Caco-2 (cell line): Measurements from ENCODE around the gene SLC44A1. TPM values are rescaled to one million over a fixed set of nuclear protein-coding genes. Genes with fewer than 3 reads are reported as not detected.

Experiments used
- BruUV-seq: library from RNA; stranded (reverse); fragments of 400-500 nt; replicated peaks from 2 replicates; lab custom pipeline; 2021; lab: Mats Ljungman, UMichigan
- CTCF ChIA-PET: fragments of 300-600 bp; sonication (Branson Sonifier 250); formaldehyde crosslinking; loops from one replicate; lab custom pipeline; 2022; ENCODE audit warnings: antibody characterized with exemption; lab: Charles Lee
- POLR2A ChIA-PET: fragments of 300-600 bp; sonication (Branson Sonifier 250); formaldehyde crosslinking; loops from one replicate; lab custom pipeline; 2022; ENCODE audit warnings: antibody characterized with exemption; lab: Charles Lee
- DNase-seq, 2 experiments: peaks; one replicate each; pipeline versions ENCODE4 v3.0.0 to v3.0.0-alpha.2; 2020 to 2022
- H3K27me3 ChIP-seq: replicated peaks from 2 replicates; pipeline ENCODE4 v1.6.0; 2011; ENCODE audit warnings: low read length; ENCODE audit not compliant: control insufficient read depth, insufficient read depth
- H3K36me3 ChIP-seq: 2 replicates; pipeline ENCODE4 v1.5.1; 2011; ENCODE audit warnings: low read length; ENCODE audit not compliant: control insufficient read depth, insufficient read depth
- H3K4me1 ChIP-seq: fragments of 250-450 bp; sonication (Bioruptor Pico); 2 replicates; pipeline ENCODE4 v1.5.1; 2020; ENCODE audit warnings: mild to moderate bottlenecking
- H3K4me3 ChIP-seq: 2 replicates; pipeline ENCODE4 v1.5.1; 2011; ENCODE audit warnings: low read depth, mild to moderate bottlenecking, control low read depth, low read length
- H3K9me3 ChIP-seq: fragments of 250-450 bp; sonication (Bioruptor Pico); 2 replicates; pipeline ENCODE4 v1.5.1; 2020; ENCODE audit warnings: mild to moderate bottlenecking, moderate library complexity
- H3K27ac Mint-ChIP-seq: one replicate; pipeline ENCODE4 v1.8.0; 2022; ENCODE audit warnings: mixed read lengths; ENCODE audit not compliant: unreplicated experiment
- H3K27me3 Mint-ChIP-seq: one replicate; pipeline ENCODE4 v1.8.0; 2022; ENCODE audit warnings: mixed read lengths; ENCODE audit not compliant: insufficient read depth, unreplicated experiment
- H3K36me3 Mint-ChIP-seq: one replicate; pipeline ENCODE4 v1.8.0; 2022; ENCODE audit warnings: mild to moderate bottlenecking, mixed read lengths; ENCODE audit not compliant: insufficient read depth, unreplicated experiment
- H3K4me1 Mint-ChIP-seq: one replicate; pipeline ENCODE4 v1.8.0; 2022; ENCODE audit warnings: low read depth, mixed read lengths; ENCODE audit not compliant: unreplicated experiment
- H3K4me3 Mint-ChIP-seq: one replicate; pipeline ENCODE4 v1.8.0; 2022; ENCODE audit warnings: mild to moderate bottlenecking, moderate library complexity, mixed read lengths; ENCODE audit not compliant: unreplicated experiment
- H3K9me3 Mint-ChIP-seq: one replicate; pipeline ENCODE4 v1.8.0; 2022; ENCODE audit warnings: mixed read lengths; ENCODE audit not compliant: unreplicated experiment
- CTCF ChIP-seq, 2 experiments: fragments of 200-600 bp in 1 of 2; IDR thresholded peaks; 1 replicate in 1 of 2; 2 replicates in 1 of 2; pipeline versions ENCODE4 v1.5.1 to v1.8.0; 2011 to 2022; ENCODE audit warnings: antibody characterized with exemption in 1 of 2, control low read depth in 1 of 2, inconsistent platforms in 1 of 2, low read depth in 1 of 2, low read length in 1 of 2, mild to moderate bottlenecking in 1 of 2, moderate library complexity in 1 of 2; ENCODE audit not compliant: insufficient read depth in 1 of 2, severe bottlenecking in 1 of 2, unreplicated experiment in 1 of 2
- intact Hi-C: fragments of 100-400 bp; cut with micrococcal nuclease; formaldehyde crosslinking; loops from one replicate; pipeline ENCODE4 v1.10.0; 2022; ENCODE audit not compliant: unreplicated experiment
- total RNA-seq: library from RNA; stranded (reverse); gene quantifications from 2 replicates; pipeline ENCODE4 v1.2.3, GENCODE V29; 2022

The SLC44A1 gene
- total RNA-seq, 1 experiment from 2014 or later, result 45.8 TPM

- Mint-ChIP-seq H3K36me3 (no peaks in the 10 kb centered on the region), H3K4me3 (no peak overlapping the region), H3K4me1 (peaks cover 25% of the 10 kb centered on the region), H3K27me3 (no peaks in the 10 kb centered on the region), H3K27ac (no peak overlapping the region), H3K9me3 (no peaks in the 10 kb centered on the region)
- no TSS peak for BruUV-seq
- no peaks in the 10 kb centered on the region for H3K9me3 ChIP-seq
- ChIA-PET CTCF (no interaction called here), POLR2A (no interaction called here)
- H3K36me3 ChIP-seq, result no peaks in the 10 kb centered on the region; the same call in 1 of the 2 replicates
- no peaks in the 10 kb centered on the region for H3K27me3 ChIP-seq
- H3K4me3 ChIP-seq, result no peak overlapping the region
- intact Hi-C loops, result no loop called here
- no peak for DNase-seq
- TF ChIP-seq CTCF (IDR thresholded peaks at IDR 0.05; ENCODE audit: insufficient read depth in 1 of 2, low read depth in 1 of 2, low read length in 1 of 2, severe bottlenecking in 1 of 2, unreplicated experiment in 1 of 2), result no peak
- H3K4me1 ChIP-seq, result peaks cover 27% of the 10 kb centered on the region
Observed at GRCh38 chr9:105293408-105293807, 49.0 kb downstream of the SLC44A1 start.

DNA sequence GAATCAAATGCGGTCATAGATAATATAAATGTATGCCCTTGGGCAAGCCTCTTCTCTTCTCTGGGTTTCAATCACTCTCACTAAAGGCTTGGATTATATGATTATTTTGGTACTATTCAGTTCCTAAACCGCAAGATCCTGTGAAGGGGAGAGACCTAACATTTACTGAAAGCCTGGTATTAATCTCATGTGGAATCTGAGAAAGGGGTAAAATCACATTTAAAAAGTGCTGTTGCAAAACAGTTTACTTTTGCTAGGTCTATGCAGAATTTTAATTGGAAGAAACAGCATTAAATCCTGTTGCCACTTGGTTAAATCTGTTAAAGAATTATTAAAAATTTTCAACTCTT, 50.7 kb downstream of the SLC44A1 start:
- Mint-ChIP-seq H3K27ac (no peak overlapping the region), H3K4me3 (no peak overlapping the region), H3K9me3 (no peaks in the 10 kb centered on the region), H3K4me1 (peaks cover 25% of the 10 kb centered on the region), H3K27me3 (no peaks in the 10 kb centered on the region), H3K36me3 (no peaks in the 10 kb centered on the region)
- peaks cover 27% of the 10 kb centered on the region for H3K4me1 ChIP-seq
- no peaks in the 10 kb centered on the region for H3K9me3 ChIP-seq
- no peak for DNase-seq
- ChIA-PET POLR2A (no interaction called here), CTCF (no interaction called here)
- intact Hi-C loops, result loop anchor here (5.0 kb wide), 1 partner anchor 48 kb away; no protein-coding TSS in a partner anchor
- TF ChIP-seq CTCF (IDR thresholded peaks at IDR 0.05; ENCODE audit: insufficient read depth in 1 of 2, low read depth in 1 of 2, low read length in 1 of 2, severe bottlenecking in 1 of 2, unreplicated experiment in 1 of 2), result no peak
- BruUV-seq, result no TSS peak
- H3K27me3 ChIP-seq, result no peaks in the 10 kb centered on the region
- no peak overlapping the region for H3K4me3 ChIP-seq
- H3K36me3 ChIP-seq, result no peaks in the 10 kb centered on the region; the same call in 1 of the 2 replicates

- Mint-ChIP-seq H3K4me3 (no peak overlapping the region), H3K27ac (peak overlapping the region; percentile 85), H3K27me3 (no peaks in the 10 kb centered on the region), H3K9me3 (no peaks in the 10 kb centered on the region), H3K36me3 (no peaks in the 10 kb centered on the region), H3K4me1 (peaks cover 21% of the 10 kb centered on the region)
- intact Hi-C loops, result loop anchor here (5.0 kb wide), 1 partner anchor 49 kb away; no protein-coding TSS in a partner anchor
- Histone ChIP-seq H3K9me3 (no peaks in the 10 kb centered on the region), H3K4me3 (no peak overlapping the region), H3K27me3 (no peaks in the 10 kb centered on the region), H3K4me1 (peaks cover 27% of the 10 kb centered on the region), H3K36me3 (no peaks in the 10 kb centered on the region; the same call in 1 of the 2 replicates)
- DNase-seq, result no peak
- ChIA-PET CTCF (no interaction called here), POLR2A (interaction anchor here (0.6 kb wide), 1 partner anchor 50 kb away, joined by 3 read pairs; no protein-coding TSS in a partner anchor)
- no peak for TF ChIP-seq CTCF (IDR thresholded peaks at IDR 0.05; ENCODE audit: insufficient read depth in 1 of 2, low read depth in 1 of 2, low read length in 1 of 2, severe bottlenecking in 1 of 2, unreplicated experiment in 1 of 2)
- no TSS peak for BruUV-seq
Observed at GRCh38 chr9:105295986-105296385, 51.5 kb downstream of the SLC44A1 start.
